Mesendoderm (in vitro differentiated cells): ENCODE data around the gene RCHY1.
"Not testable (repeated sequence)": the region's sequence is repeated elsewhere in the genome, so short reads cannot be mapped to it uniquely, and the experiment has no call there.

Experiments
- DNase-seq: peaks from one replicate; pipeline ENCODE4 v3.0.0; 2013
- H2AK5ac ChIP-seq: 2 replicates; pipeline ENCODE4 v1.6.1; 2013; ENCODE audit warnings: low read length, inconsistent platforms
- H2BK120ac ChIP-seq: 2 replicates; pipeline ENCODE4 v1.6.1; 2013; ENCODE audit warnings: low read depth, mild to moderate bottlenecking, low read length, moderate library complexity, mixed read lengths
- H2BK15ac ChIP-seq: replicated peaks from 2 replicates; pipeline ENCODE4 v1.6.1; 2013; ENCODE audit warnings: low read depth, mild to moderate bottlenecking, moderate library complexity
- H2BK5ac ChIP-seq: 2 replicates; pipeline ENCODE4 v1.6.1; 2013; ENCODE audit warnings: low read length, inconsistent platforms
- H3K18ac ChIP-seq: 2 replicates; pipeline ENCODE4 v1.6.1; 2013; ENCODE audit warnings: mild to moderate bottlenecking, low read length, mixed read lengths
- H3K23ac ChIP-seq: one replicate; pipeline ENCODE4 v1.6.1; 2013; ENCODE audit warnings: low read length
- H3K27ac ChIP-seq: 2 replicates; pipeline ENCODE4 v1.5.1; 2013; ENCODE audit warnings: low read depth, mild to moderate bottlenecking, inconsistent platforms, low read length, moderate library complexity
- H3K27me3 ChIP-seq: 2 replicates; pipeline ENCODE4 v1.6.1; 2013; ENCODE audit warnings: low read length, control low read depth, mild to moderate bottlenecking, inconsistent platforms; ENCODE audit not compliant: insufficient read depth, poor library complexity
- H3K36me3 ChIP-seq: 2 replicates; pipeline ENCODE4 v1.6.1; 2013; ENCODE audit warnings: low read length, inconsistent platforms; ENCODE audit not compliant: control insufficient read depth, insufficient read depth
- H3K4ac ChIP-seq: one replicate; pipeline ENCODE4 v1.6.1; 2013; ENCODE audit warnings: low read depth, mild to moderate bottlenecking, low read length, moderate library complexity
- H3K4me1 ChIP-seq: 2 replicates; pipeline ENCODE4 v1.6.1; 2013; ENCODE audit warnings: low read depth, low read length, inconsistent platforms; ENCODE audit not compliant: control insufficient read depth
- H3K4me2 ChIP-seq: 2 replicates; pipeline ENCODE4 v1.6.1; 2013; ENCODE audit warnings: low read length
- H3K4me3 ChIP-seq: 2 replicates; pipeline ENCODE4 v1.5.1; 2013; ENCODE audit warnings: mild to moderate bottlenecking, low read length
- H3K56ac ChIP-seq: one replicate; pipeline ENCODE4 v1.6.1; 2013; ENCODE audit warnings: low read length
- H3K79me1 ChIP-seq: 2 replicates; pipeline ENCODE4 v1.6.1; 2013; ENCODE audit warnings: low read length, inconsistent platforms
- H3K79me2 ChIP-seq: 2 replicates; pipeline ENCODE4 v1.6.1; 2013; ENCODE audit warnings: mild to moderate bottlenecking, low read length; ENCODE audit not compliant: control insufficient read depth, insufficient read depth
- H3K9ac ChIP-seq: 2 replicates; pipeline ENCODE4 v1.6.1; 2013; ENCODE audit warnings: low read length, inconsistent platforms
- H4K5ac ChIP-seq: one replicate; pipeline ENCODE4 v1.6.1; 2013; ENCODE audit warnings: low read length
- H4K8ac ChIP-seq: one replicate; pipeline ENCODE4 v1.6.1; 2013; ENCODE audit warnings: low read depth, mild to moderate bottlenecking, control low read depth, low read length, moderate library complexity
- WGBS: extraction: QIAGEN DNeasy Blood & Tissue Kit; methylation state at CpG from one replicate; pipeline ENCODE4 v1.1.7; 2013; ENCODE audit warnings: low lambda C conversion rate, missing lambda C conversion rate; ENCODE audit not compliant: insufficient coverage; ENCODE audit errors: extremely low coverage; 5-methylcytosine and 5-hydroxymethylcytosine counted together

RCHY1 gene

DNA sequence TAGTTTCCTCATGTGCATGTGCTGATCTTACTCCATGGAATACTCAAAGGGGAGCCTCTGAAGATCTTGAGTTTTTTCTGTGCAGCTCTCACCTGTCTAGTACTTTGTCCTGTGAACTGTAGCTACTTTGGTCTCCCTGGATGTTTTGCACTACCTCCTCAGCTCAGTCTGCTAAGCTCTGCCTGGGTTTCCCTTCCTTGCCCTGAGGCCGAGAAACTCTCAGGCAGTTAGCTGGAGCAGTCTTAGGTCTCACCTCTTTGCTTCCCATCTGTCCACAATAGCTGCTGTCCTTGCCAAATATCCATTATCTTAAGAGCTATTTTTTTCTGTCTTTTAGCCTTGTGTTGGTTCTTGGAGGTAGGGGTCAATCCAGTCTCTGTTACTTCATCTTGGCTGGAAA, 11.7 kb upstream of the RCHY1 start:
- H3K27ac ChIP-seq, result no peak overlapping the region
- H2BK120ac ChIP-seq, result no peak overlapping the region
- no peak overlapping the region for H2AK5ac ChIP-seq
- peak; percentile 25 for DNase-seq
- no peak overlapping the region for H3K4me2 ChIP-seq
- no peaks in the 10 kb centered on the region for H3K36me3 ChIP-seq
- no peaks in the 10 kb centered on the region for H3K79me1 ChIP-seq
- H3K27me3 ChIP-seq, result no peaks in the 10 kb centered on the region
- H3K18ac ChIP-seq, result no peak overlapping the region
- H4K5ac ChIP-seq, result no peak overlapping the region
- H2BK5ac ChIP-seq, result no peak overlapping the region
- H3K79me2 ChIP-seq, result no peaks in the 10 kb centered on the region
- no peak overlapping the region for H3K9ac ChIP-seq
- H2BK15ac ChIP-seq, result no peak overlapping the region
- WGBS, result no CpG with 5 or more reads among the region's 1 CpG
- H3K4ac ChIP-seq, result no peak overlapping the region
- no peaks in the 10 kb centered on the region for H3K4me1 ChIP-seq
- no peak overlapping the region for H4K8ac ChIP-seq
- no peak overlapping the region for H3K56ac ChIP-seq
- H3K4me3 ChIP-seq, result no peak overlapping the region
- no peak overlapping the region for H3K23ac ChIP-seq

DNA sequence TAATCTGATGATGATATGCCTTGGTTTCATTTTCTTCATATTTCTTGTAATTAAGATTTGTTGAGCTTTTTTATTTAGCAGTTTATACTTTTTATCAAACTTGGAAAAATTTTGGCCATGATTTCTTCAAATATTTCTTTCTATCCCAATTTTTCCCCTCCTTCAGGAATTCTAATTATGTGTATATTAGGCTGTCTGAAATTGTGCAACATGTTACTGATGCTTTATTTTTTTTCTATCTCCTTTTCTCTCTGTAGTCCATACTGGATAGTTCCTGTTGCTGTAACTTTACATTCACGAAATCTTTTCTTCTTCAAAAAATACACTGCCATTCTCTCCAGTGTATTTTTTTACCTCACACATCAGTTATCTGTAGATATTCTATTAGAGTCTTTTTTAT, 10.9 kb upstream of the RCHY1 start:
- no peak overlapping the region for H3K27ac ChIP-seq
- no peak overlapping the region for H2BK120ac ChIP-seq
- no peak overlapping the region for H3K4ac ChIP-seq
- H3K23ac ChIP-seq, result no peak overlapping the region
- no peak for DNase-seq
- no peak overlapping the region for H3K18ac ChIP-seq
- no peak overlapping the region for H3K4me3 ChIP-seq
- no peak overlapping the region for H3K56ac ChIP-seq
- no peak overlapping the region for H4K8ac ChIP-seq
- no peaks in the 10 kb centered on the region for H3K36me3 ChIP-seq
- WGBS, result 100% methylated on average over 1 of the region's 1 CpG
- H3K27me3 ChIP-seq, result no peaks in the 10 kb centered on the region
- no peaks in the 10 kb centered on the region for H3K4me1 ChIP-seq
- no peak overlapping the region for H2BK5ac ChIP-seq
- no peak overlapping the region for H2AK5ac ChIP-seq
- H3K4me2 ChIP-seq, result no peak overlapping the region
- no peak overlapping the region for H2BK15ac ChIP-seq
- H4K5ac ChIP-seq, result no peak overlapping the region
- H3K9ac ChIP-seq, result no peak overlapping the region
- no peaks in the 10 kb centered on the region for H3K79me2 ChIP-seq
- no peaks in the 10 kb centered on the region for H3K79me1 ChIP-seq

GRCh38 chr4:75519452-75519851, 5.2 kb upstream of the RCHY1 start:
- not testable (repeated sequence) for H3K23ac ChIP-seq, H2BK5ac ChIP-seq, H3K79me2 ChIP-seq, H3K36me3 ChIP-seq, H2BK15ac ChIP-seq, H3K27ac ChIP-seq, H3K18ac ChIP-seq, H4K8ac ChIP-seq, H3K4me2 ChIP-seq, H3K79me1 ChIP-seq, H3K27me3 ChIP-seq, H3K4me1 ChIP-seq, H4K5ac ChIP-seq, H2AK5ac ChIP-seq, H3K56ac ChIP-seq, H3K4ac ChIP-seq, H2BK120ac ChIP-seq, H3K9ac ChIP-seq, H3K4me3 ChIP-seq, DNase-seq
- WGBS, result no CpG with 5 or more reads among the region's 7 CpGs

GRCh38 chr4:75516144-75516543, 1.9 kb upstream of the RCHY1 start:
- no peak overlapping the region for H2BK5ac ChIP-seq
- DNase-seq, result no peak
- no peak overlapping the region for H3K23ac ChIP-seq
- H3K4ac ChIP-seq, result no peak overlapping the region
- peaks cover 8% of the 10 kb centered on the region for H3K79me1 ChIP-seq
- no peaks in the 10 kb centered on the region for H3K27me3 ChIP-seq
- H3K4me1 ChIP-seq, result peaks cover 9% of the 10 kb centered on the region
- H4K5ac ChIP-seq, result no peak overlapping the region
- no peak overlapping the region for H3K18ac ChIP-seq
- no peaks in the 10 kb centered on the region for H3K36me3 ChIP-seq
- H4K8ac ChIP-seq, result no peak overlapping the region
- peaks cover 8% of the 10 kb centered on the region for H3K79me2 ChIP-seq
- no peak overlapping the region for H2BK120ac ChIP-seq
- no peak overlapping the region for H3K4me3 ChIP-seq
- no CpG with 5 or more reads among the region's 1 CpG for WGBS
- H2BK15ac ChIP-seq, result no peak overlapping the region
- no peak overlapping the region for H3K9ac ChIP-seq
- H3K4me2 ChIP-seq, result no peak overlapping the region
- H3K27ac ChIP-seq, result no peak overlapping the region
- H2AK5ac ChIP-seq, result no peak overlapping the region
- no peak overlapping the region for H3K56ac ChIP-seq

DNA sequence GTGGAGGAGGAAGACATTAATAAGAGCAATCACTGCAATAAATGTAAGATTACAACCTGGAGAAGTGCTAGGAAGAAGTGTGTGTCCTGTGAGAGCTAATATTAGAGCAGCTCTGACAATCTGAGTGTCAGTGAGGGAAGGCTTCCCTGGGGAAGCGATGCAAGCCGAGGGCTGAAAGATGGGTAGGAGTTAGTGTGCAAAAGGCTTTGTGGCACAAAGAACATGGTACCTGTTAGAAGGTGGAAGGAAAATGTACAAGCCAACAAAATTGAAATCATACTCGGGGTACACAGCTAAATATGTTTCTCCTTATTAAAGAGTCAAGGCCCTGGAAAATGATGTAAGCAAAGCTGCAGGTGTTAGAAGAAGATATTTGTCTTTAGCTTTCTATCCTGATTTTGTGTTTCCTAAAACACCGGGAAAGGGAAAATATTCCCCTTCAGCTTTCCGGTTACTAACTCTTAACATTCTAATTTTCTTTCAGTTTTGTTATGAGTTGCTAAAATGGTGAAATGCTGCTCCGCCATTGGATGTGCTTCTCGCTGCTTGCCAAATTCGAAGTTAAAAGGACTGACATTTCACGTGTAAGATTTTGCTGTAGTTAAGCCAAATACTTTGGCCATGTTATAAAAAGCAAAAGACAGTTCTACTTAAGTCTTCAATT, 878 bp upstream of the RCHY1 start:
- DNase-seq, result no peak
- Histone ChIP-seq H3K27ac (peak overlapping the region; percentile 82), H2BK15ac (no peak overlapping the region), H3K9ac (peak overlapping the region; percentile 95), H3K27me3 (no peaks in the 10 kb centered on the region), H3K56ac (peak overlapping the region; percentile 97), H3K4me1 (peaks cover 9% of the 10 kb centered on the region), H3K79me2 (peaks cover 11% of the 10 kb centered on the region), H3K4ac (no peak overlapping the region), H3K79me1 (peaks cover 8% of the 10 kb centered on the region), H3K4me3 (peak overlapping the region; percentile 73), H2BK5ac (peak overlapping the region; percentile 51), H4K8ac (no peak overlapping the region), H3K18ac (no peak overlapping the region), H3K23ac (peak overlapping the region; percentile 83), H3K36me3 (no peaks in the 10 kb centered on the region), H4K5ac (peak overlapping the region; percentile 33), H3K4me2 (peak overlapping the region; percentile 94), H2BK120ac (no peak overlapping the region), H2AK5ac (no peak overlapping the region)
- no CpG with 5 or more reads among the region's 9 CpGs for WGBS
